NCI-H226 (cell line): ENCODE measurements around the gene HFE.
A peak's percentile ranks its signal among the peaks of the same experiment; 100 is the strongest.
"Not testable (repeated sequence)": the region's sequence is repeated elsewhere in the genome, so short reads cannot be mapped to it uniquely, and the experiment has no call there.

Experiments used
- DNase-seq: peaks from one replicate; pipeline ENCODE4 v3.0.0-alpha.2; 2015

Gene HFE

DNA sequence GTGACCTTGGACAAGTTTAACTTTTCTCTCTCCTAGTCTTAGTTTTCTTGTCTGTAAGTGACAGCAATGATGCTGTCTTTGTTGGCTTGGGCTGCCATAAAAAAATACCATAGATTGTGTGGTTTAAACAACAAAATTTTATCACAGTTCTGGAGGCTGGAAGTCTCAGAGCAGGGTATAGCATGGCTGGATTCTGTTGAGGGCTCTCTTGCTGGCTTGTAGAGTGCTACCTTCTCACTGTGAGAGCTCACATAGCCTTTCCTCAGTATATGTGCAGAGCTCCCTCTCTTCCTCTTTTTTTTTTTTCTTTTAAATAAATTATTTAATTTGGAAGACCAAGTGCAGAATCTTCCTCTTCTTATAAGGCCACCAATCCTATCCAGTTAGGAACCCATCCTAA is 26.3 kb downstream of the HFE start:
- no peak for DNase-seq

- DNase-seq: no peak
These were observed 28.0 kb downstream of the HFE start for GRCh38 chr6:26115226-26115625.

DNA sequence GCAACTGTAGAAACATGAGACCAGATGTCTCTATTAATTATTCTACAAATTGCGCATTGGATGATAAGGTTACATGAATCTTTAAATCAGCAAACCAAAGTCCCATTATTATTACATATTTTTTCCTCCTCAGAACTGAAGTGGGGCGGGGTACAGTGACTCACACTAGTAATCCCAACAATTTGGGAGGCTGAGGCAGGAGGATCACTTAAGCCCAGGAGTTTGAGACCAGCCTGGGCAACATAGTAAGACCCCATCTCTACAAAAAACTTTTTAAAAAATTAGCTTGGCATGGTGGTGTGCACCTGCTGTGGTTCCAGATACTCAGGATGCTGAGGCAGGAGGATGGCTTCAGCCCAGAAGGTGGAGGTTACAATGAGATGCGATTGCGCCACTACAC is 29.0 kb downstream of the HFE start:
- no peak for DNase-seq

DNA sequence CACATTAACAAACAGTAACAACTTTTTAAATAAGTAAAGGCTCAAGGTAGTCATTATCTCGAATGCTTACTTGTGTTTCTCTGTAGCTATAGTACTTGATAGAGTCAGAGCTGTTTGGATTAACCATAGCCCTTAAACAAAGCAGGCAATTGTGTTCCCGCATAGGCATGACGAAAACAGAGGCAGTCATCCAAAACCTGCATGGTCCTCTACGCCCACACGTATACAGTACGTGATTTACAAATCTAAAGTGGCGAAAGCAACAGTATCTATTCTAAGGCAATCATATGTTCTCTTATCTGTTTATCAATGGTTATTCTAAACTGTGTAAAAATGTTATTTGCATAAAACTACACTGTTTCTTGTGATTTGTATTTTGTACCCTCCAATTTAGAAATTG is 31.8 kb downstream of the HFE start:
- no peak for DNase-seq

GRCh38 chr6:26120115-26120514 is 32.9 kb downstream of the HFE start:
- not testable (repeated sequence) for DNase-seq

- no peak for DNase-seq
These were observed 33.5 kb downstream of the HFE start for GRCh38 chr6:26120807-26121140.

DNA sequence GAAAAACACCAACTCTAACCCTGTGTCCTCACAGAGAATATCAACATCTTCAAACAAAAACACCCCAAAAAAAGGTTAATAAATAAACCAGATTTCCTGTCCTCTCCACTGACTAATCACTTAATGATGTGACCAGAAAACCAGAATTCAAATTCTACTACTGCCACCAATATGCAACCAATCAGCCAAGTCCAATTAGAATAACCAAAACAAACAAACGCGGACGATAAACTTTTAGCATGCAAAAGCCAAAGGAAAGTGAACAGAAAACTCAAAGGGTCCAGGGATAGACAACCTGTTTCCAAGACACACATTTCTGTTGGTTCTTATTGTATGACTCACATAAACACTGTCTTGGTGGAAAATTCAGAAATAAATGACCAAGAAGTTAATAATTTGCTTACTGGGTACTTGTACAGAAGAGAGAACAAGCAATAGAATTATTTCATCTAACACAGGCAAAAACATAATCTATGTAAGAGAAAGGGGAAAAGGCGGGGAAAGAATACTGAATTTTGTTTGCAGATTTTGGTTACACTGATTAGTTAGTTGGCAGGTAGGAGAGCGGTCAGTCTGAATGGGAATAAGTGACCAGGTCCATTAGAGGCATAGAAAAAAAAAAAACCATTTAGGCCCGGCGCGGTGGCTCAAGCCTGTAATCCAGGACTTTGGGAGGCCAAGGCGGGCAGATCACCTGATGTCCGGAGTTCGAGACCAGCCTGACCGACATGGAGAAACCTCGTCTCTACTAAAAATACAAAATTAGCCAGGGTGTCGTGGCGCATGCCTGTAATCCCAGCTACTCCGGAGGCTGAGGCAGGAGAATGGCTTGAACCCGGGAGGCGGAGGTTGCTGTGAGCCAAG is 34.1 kb downstream of the HFE start:
- no peak for DNase-seq

DNA sequence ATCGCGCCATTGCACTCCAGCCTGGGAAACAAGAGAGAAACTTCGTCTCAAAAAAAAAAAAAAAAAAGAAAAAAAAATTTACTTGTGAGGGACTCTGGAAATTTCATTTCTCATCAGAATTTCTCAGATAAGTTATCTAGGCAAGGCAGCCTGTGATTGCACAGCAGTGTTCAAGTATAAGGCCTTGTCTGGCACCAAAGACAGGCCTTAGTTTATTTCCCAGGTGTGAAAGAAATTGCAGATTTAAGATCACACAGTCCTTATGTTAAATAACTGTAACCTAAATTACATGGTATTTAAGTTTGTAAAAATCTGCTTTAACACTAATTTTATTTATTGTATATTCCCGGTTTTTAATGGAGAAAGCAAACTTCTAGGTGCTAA is 34.8 kb downstream of the HFE start:
- DNase-seq: no peak

GRCh38 chr6:26122402-26122792 is 35.2 kb downstream of the HFE start:
- DNase-seq: no peak

DNA sequence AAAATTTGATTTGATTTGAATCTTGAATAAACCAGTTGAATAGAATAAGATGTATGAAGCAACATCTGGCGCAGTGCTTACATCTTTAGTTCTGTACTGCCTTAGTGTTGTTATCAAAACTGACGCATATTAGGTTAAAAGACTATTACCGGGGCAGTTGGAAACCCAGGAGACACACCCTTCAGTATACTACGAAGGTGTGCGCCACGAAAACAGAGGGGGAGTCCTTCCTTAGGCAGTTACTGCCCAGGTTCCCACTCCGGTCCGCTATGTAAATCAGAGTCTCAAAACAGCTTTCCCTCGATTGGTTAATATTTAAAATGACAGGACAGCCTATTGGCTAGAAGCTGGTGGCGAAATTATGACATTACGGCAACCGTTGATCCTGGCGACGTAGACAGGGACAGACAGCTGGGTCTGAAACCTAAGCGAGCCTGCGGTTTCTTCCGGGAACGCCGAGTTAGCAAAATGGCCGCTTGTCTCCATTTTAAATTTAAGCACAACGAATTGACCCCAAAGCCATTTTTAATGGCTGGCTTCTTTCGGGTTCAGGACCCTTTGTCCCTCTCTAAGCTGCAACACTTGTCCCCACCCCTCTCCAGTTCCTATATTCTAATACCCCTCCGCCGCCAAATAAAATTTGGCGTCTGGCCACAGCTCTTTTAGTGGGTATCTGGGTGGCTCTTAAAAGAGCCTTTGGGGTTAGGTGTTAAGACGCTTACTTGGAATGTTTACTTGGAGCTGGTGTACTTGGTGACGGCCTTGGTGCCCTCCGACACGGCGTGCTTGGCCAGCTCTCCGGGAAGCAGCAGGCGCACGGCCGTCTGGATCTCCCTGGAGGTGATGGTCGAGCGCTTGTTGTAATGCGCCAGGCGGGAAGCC is 35.8 kb downstream of the HFE start:
- peak; percentile 98 for DNase-seq

DNA sequence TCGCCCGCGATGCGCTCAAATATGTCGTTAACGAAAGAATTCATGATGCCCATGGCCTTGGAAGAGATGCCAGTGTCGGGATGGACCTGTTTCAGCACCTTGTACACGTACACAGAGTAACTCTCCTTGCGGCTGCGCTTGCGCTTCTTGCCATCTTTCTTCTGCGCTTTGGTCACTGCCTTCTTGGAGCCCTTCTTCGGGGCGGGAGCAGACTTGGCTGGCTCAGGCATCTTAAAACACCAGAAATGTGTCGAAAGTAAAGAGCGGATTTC is 36.4 kb downstream of the HFE start:
- peak; percentile 96 for DNase-seq

DNA sequence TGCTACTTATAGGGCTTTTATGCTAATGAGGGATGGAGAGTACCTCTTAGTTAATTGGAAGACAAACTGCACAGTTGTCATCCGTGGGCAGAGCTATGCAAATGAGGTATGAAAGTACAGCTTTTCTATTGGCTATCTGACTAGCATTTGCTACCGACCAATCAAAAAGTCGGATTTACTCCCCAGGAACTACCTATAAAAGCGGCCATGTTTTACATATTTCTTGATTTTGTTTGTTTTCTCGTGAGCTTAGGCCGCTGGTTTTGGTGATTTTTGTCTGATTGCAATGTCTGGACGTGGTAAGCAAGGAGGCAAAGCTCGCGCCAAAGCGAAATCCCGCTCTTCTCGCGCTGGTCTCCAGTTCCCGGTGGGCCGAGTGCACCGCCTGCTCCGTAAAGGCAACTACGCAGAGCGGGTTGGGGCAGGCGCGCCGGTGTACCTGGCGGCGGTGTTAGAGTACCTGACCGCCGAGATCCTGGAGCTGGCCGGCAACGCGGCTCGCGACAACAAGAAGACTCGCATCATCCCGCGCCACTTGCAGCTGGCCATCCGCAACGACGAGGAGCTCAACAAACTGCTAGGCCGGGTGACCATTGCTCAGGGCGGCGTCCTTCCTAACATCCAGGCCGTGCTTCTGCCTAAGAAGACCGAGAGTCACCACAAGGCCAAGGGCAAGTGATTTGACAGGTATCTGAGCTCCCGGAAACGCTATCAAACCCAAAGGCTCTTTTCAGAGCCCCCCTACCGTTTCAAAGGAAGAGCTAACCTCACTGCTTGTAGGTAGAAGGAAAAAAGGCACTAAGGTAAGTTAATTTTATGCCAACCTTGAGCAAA is 36.9 kb downstream of the HFE start:
- DNase-seq: no peak

- no peak for DNase-seq
These were observed 37.8 kb downstream of the HFE start for GRCh38 chr6:26124781-26125685.

DNA sequence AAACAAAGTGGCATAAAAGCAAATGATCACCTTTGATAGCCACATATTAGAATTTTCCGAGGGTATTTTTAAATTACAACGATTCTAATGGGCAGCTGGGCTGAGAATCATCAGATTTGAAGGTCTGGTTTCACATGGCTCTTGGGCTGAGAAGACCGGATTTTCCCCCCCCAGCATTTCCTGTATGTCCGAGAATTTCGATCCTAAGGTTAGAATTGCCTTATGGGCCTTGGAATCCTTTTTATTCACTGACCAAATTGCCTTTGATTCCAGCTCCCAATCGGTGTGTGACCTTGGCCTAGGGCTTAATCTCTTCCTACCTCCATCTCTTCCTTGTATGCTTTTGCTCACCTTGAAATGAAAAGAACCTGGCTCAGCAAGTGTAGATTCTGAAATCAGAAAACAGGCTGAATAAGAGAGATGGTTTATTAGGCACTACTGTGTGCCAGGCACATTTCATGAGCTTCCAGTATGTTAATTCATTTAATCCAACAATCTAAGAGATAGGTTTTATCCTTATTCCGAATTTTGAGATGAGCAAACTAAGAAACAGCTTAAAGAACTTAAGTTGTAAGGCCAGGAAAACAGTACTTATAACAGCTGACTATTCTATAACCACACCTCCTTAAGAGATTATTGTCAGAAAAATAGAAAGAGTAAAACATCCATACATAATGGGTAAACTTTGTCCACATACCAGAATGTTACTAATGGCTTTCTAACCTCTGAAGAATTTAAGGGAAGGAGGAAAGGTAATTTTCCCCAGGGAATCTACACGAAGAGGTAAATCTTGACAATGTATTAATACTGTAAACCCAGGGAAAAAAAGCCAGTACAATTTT is 39.4 kb downstream of the HFE start:
- no peak for DNase-seq

DNA sequence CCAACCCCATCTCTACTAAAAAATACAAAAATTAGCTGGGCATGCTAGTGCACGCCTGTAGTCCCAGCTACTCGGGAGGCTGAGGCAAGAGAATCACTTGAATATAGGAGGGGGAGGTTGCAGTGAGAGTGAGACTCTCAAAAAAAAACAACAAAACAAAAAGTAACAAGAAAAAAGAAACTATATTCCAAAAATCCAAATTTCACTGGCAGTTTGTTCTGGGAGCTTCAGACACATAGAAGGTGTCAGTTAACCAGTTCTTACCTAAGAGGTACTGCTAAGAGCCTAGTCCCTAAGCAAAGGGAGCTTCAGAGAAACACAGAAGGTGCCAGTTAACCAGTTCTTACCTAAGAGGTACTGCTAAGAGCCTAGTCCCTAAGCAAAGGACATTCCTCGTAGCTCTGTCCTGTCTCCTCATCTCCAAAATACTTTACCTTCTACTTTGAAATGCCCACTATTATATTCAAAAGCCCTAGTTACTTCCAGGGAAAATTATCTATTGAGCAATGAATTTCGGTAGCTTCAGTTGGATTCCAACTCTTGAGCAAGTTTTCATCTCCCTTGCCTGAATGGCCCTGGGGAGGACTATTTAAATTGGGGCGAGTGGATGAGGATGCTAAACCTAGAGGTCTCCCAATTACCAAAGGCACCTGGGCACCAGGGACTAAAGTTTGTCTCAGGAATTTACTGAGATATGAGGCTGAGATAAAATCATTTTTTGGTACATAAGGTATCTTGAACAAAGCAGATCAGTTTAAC is 41.0 kb downstream of the HFE start:
- no peak for DNase-seq

DNA sequence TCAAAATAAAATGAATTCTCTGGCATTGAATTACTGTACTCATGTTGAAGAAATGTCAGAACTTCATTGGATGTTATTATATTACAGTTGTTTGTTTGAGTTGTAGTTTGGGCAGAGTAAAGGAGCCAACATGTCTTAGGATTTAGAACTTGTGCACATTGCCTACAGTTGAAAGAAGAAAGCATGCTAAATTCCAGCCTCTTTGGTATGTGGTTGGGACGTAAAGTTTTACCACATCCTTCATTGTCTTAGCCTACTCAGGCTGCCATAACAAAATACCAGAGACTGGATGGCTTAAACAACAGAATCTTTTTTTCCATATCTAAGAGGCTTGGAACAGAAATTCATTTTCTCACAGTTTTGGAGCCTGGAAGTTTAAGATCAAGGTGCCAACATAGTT is 42.4 kb downstream of the HFE start:
- no peak for DNase-seq

DNA sequence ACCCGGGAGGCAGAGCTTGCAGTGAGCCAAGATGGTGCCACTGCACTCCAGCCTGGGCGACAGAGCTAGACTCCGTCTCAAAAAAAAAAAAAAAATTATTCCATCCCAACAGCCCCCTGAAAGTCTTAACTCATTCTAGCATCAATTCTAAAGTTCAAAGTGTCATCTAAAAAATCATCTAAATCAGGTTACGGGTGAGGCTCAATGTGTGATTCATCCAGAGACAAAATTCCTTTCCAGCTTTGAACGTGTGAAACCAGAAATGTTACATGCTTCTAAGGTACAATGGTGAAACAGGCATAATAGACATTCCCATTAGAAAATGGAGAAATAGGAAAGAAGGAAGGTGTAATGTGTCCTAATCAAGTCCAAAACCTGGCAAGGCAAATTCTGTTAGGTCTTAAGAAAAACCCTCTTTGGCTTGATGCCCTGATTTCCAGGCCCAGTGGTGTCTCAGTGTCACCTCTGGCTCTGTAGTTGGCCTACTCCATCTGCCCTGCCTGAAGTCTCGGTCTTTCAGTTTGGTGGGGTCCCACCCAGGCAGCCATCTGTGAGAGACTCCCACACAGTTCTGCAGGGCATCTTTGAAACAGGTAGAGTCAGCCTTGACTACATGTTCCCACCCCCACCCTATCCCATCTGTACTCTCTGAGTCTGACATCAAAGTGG is 43.5 kb downstream of the HFE start:
- DNase-seq: no peak

DNA sequence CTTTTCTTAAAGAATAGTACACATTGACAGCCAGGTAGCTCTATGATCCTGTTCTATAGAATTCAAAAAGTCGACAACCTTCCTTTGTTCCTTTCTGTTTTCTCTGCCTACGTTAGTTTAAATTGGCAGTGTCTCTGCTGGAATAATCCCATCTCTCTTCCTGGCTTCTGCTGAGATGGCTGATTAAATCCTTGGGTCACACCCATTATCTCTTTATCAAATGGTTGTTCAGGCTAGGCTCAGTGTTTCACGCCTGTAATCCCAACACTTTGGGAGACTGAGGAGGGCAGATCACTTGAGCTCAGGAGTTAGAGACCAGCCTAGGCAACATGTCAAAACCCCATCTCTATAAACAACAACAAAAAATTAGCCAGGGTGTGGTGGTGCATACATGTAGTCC is 44.4 kb downstream of the HFE start:
- DNase-seq: no peak

DNA sequence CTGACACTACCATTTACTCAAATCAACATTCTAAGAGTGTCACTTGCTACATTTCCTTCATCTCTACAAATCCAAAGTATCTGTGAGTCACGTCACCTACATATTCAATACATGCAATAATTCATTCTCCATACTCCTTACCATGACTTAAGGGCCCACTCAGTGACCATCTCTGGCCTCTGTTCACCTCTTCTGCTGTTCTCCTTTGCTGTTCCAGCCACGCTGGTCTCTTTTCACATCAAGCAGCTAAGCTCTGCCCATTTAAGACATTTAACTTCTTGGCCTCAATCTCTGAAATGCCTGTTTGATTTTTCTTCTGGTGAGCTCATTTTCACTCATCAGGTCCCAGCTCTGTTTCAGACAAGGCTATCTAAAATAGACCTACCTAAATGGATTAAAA is 46.5 kb downstream of the HFE start:
- DNase-seq: no peak

DNA sequence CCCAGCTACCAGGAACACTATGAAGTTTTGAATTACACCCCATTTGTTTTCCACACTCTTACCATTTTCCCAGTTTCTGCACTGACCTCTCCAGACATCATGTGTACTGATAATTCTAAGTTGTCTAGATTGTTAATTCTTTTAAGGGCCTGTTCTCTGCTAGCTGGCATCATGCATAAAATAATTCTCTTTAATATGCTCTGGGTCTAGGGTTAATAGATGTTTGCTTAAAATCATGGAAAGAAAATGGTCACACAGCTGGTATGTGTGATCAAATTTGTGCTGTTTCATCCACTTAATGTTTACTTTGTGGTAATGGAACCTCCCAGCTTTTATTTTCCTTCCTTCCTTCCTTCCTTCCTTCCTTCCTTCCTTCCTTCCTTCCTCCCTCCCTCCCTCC is 49.1 kb downstream of the HFE start:
- no peak for DNase-seq
